HEK293 (cell line): Measurements from ENCODE around the gene CACNA1C.

Experiments
- ATF2 ChIP-seq: fragments of 450-650 bp; formaldehyde crosslinking; IDR thresholded peaks from 2 replicates; pipeline ENCODE4 v1.5.1; 2016; ENCODE audit warnings: missing biosample characterization, missing genetic modification characterization, low read depth
- BCL11B ChIP-seq: fragments of 450-650 bp; formaldehyde crosslinking; IDR thresholded peaks from 2 replicates; pipeline ENCODE4 v1.5.1; 2016; ENCODE audit warnings: low read depth, missing biosample characterization, missing genetic modification characterization
- FEZF1 ChIP-seq: fragments of 450-650 bp; formaldehyde crosslinking; IDR thresholded peaks from 2 replicates; pipeline ENCODE4 v1.5.1; 2016; ENCODE audit warnings: missing biosample characterization, missing genetic modification characterization
- KLF17 ChIP-seq: fragments of 450-650 bp; formaldehyde crosslinking; IDR thresholded peaks from 2 replicates; pipeline ENCODE4 v1.5.1; 2016; ENCODE audit warnings: missing biosample characterization, missing genetic modification characterization
- KLF7 ChIP-seq: fragments of 450-650 bp; formaldehyde crosslinking; IDR thresholded peaks from 2 replicates; pipeline ENCODE4 v1.5.1; 2016; ENCODE audit warnings: missing biosample characterization, missing genetic modification characterization, borderline replicate concordance
- MYNN ChIP-seq: fragments of 450-650 bp; formaldehyde crosslinking; IDR thresholded peaks from 2 replicates; pipeline ENCODE4 v1.5.1; 2016; ENCODE audit warnings: missing biosample characterization, missing genetic modification characterization, borderline replicate concordance
- OSR2 ChIP-seq: fragments of 450-650 bp; formaldehyde crosslinking; IDR thresholded peaks from 2 replicates; pipeline ENCODE4 v1.5.1; 2016; ENCODE audit warnings: missing biosample characterization, missing genetic modification characterization
- PATZ1 ChIP-seq: fragments of 450-650 bp; formaldehyde crosslinking; IDR thresholded peaks from 2 replicates; pipeline ENCODE4 v1.5.1; 2016; ENCODE audit warnings: missing biosample characterization, missing genetic modification characterization
- PRDM1 ChIP-seq: fragments of 450-650 bp; formaldehyde crosslinking; IDR thresholded peaks from 2 replicates; pipeline ENCODE4; 2016; ENCODE audit warnings: missing biosample characterization, missing genetic modification characterization
- SCRT1 ChIP-seq: fragments of 450-650 bp; formaldehyde crosslinking; IDR thresholded peaks from 2 replicates; pipeline ENCODE4 v1.5.1; 2016; ENCODE audit warnings: missing biosample characterization, missing genetic modification characterization, borderline replicate concordance
- SP2 ChIP-seq: fragments of 450-650 bp; formaldehyde crosslinking; IDR thresholded peaks from 2 replicates; pipeline ENCODE4 v1.5.1; 2016; ENCODE audit warnings: missing biosample characterization, missing genetic modification characterization
- YY2 ChIP-seq: fragments of 450-650 bp; formaldehyde crosslinking; IDR thresholded peaks from 2 replicates; pipeline ENCODE4 v1.5.1; 2016; ENCODE audit warnings: missing biosample characterization, missing genetic modification characterization
- ZBTB11 ChIP-seq: fragments of 450-650 bp; formaldehyde crosslinking; conservative IDR thresholded peaks from 2 replicates; pipeline ENCODE4 v1.5.1; 2016; ENCODE audit warnings: low read depth, missing biosample characterization, missing genetic modification characterization
- ZFP3 ChIP-seq: fragments of 450-650 bp; formaldehyde crosslinking; IDR thresholded peaks from 2 replicates; pipeline ENCODE4 v1.5.1; 2016; ENCODE audit warnings: low read depth, missing biosample characterization, missing genetic modification characterization
- ZNF132 ChIP-seq: fragments of 450-650 bp; formaldehyde crosslinking; IDR thresholded peaks from 2 replicates; pipeline ENCODE4 v1.5.1; 2017; ENCODE audit warnings: missing biosample characterization, missing genetic modification characterization, borderline replicate concordance
- ZNF16 ChIP-seq: fragments of 450-650 bp; formaldehyde crosslinking; IDR thresholded peaks from 2 replicates; pipeline ENCODE4 v1.5.1; 2016; ENCODE audit warnings: low read depth, missing biosample characterization, missing genetic modification characterization
- ZNF335 ChIP-seq: fragments of 450-650 bp; formaldehyde crosslinking; conservative IDR thresholded peaks from 2 replicates; pipeline ENCODE4 v1.5.1; 2016; ENCODE audit warnings: missing biosample characterization, missing genetic modification characterization
- ZNF426 ChIP-seq: fragments of 450-650 bp; formaldehyde crosslinking; IDR thresholded peaks from 2 replicates; pipeline ENCODE4 v1.5.1; 2017; ENCODE audit warnings: missing biosample characterization, missing genetic modification characterization, mild to moderate bottlenecking, inconsistent platforms, moderate library complexity
- ZNF48 ChIP-seq: fragments of 450-650 bp; formaldehyde crosslinking; IDR thresholded peaks from 2 replicates; pipeline ENCODE4 v1.5.1; 2016; ENCODE audit warnings: missing biosample characterization, missing genetic modification characterization
- ZNF514 ChIP-seq: fragments of 450-650 bp; formaldehyde crosslinking; IDR thresholded peaks from 2 replicates; pipeline ENCODE4 v1.5.1; 2016; ENCODE audit warnings: missing biosample characterization, missing genetic modification characterization
- ZNF580 ChIP-seq: fragments of 450-650 bp; formaldehyde crosslinking; IDR thresholded peaks from 2 replicates; pipeline ENCODE4 v1.5.1; 2016; ENCODE audit warnings: missing biosample characterization, missing genetic modification characterization
- ZNF621 ChIP-seq: fragments of 450-650 bp; formaldehyde crosslinking; IDR thresholded peaks from 2 replicates; pipeline ENCODE4 v1.5.1; 2017; ENCODE audit warnings: missing biosample characterization, missing genetic modification characterization
- ZNF629 ChIP-seq: fragments of 450-650 bp; formaldehyde crosslinking; IDR thresholded peaks from 2 replicates; pipeline ENCODE4 v1.5.1; 2017; ENCODE audit warnings: missing biosample characterization, missing genetic modification characterization
- ZNF701 ChIP-seq: fragments of 450-650 bp; formaldehyde crosslinking; IDR thresholded peaks from 2 replicates; pipeline ENCODE4 v1.5.1; 2016; ENCODE audit warnings: missing biosample characterization, missing genetic modification characterization
- ZNF707 ChIP-seq: fragments of 450-650 bp; formaldehyde crosslinking; IDR thresholded peaks from 2 replicates; pipeline ENCODE4 v1.5.1; 2016; ENCODE audit warnings: missing biosample characterization, missing genetic modification characterization
- ZSCAN16 ChIP-seq: fragments of 450-650 bp; formaldehyde crosslinking; IDR thresholded peaks from 2 replicates; pipeline ENCODE4 v1.5.1; 2016; ENCODE audit warnings: missing biosample characterization, missing genetic modification characterization
- ZSCAN30 ChIP-seq: fragments of 450-650 bp; IDR thresholded peaks from 2 replicates; pipeline ENCODE4 v1.5.1; 2018; ENCODE audit warnings: missing biosample characterization, mild to moderate bottlenecking, missing genetic modification characterization, moderate library complexity
- ZXDB ChIP-seq: fragments of 450-650 bp; formaldehyde crosslinking; IDR thresholded peaks from 2 replicates; pipeline ENCODE4 v1.5.1; 2016; ENCODE audit warnings: missing biosample characterization, missing genetic modification characterization
- TF ChIP-seq, protein P1 (sequence below): fragments of 450-650 bp; IDR thresholded peaks from 2 replicates; pipeline ENCODE4 v1.5.1; 2018; ENCODE audit warnings: missing biosample characterization, mild to moderate bottlenecking, missing genetic modification characterization
- TF ChIP-seq, protein P2 (sequence below): fragments of 450-650 bp; formaldehyde crosslinking; IDR thresholded peaks from 2 replicates; pipeline ENCODE4 v1.5.1; 2017; ENCODE audit warnings: missing biosample characterization, missing genetic modification characterization

Gene CACNA1C

GRCh38 chr12:2009623-2010022 is 43.2 kb upstream of the CACNA1C start (continued):
- no peak for TF ChIP-seq ZNF335 (tag by site-specific recombination)
- TF ChIP-seq ZNF580 (tag by site-specific recombination): no peak
- TF ChIP-seq, protein P1, sequence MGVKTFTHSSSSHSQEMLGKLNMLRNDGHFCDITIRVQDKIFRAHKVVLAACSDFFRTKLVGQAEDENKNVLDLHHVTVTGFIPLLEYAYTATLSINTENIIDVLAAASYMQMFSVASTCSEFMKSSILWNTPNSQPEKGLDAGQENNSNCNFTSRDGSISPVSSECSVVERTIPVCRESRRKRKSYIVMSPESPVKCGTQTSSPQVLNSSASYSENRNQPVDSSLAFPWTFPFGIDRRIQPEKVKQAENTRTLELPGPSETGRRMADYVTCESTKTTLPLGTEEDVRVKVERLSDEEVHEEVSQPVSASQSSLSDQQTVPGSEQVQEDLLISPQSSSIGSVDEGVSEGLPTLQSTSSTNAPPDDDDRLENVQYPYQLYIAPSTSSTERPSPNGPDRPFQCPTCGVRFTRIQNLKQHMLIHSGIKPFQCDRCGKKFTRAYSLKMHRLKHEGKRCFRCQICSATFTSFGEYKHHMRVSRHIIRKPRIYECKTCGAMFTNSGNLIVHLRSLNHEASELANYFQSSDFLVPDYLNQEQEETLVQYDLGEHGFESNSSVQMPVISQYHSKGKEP (tag by site-specific recombination): no peak
- no peak for TF ChIP-seq ZNF701 (tag by site-specific recombination)
- no peak for TF ChIP-seq ZFP3 (tag by site-specific recombination)
- no peak for TF ChIP-seq KLF17 (tag by site-specific recombination)
- no peak for TF ChIP-seq PATZ1 (tag by site-specific recombination)
- peak; percentile 51 for TF ChIP-seq PRDM1 (tag by site-specific recombination)
- no peak for TF ChIP-seq ZSCAN16 (tag by site-specific recombination)
- no peak for TF ChIP-seq ZXDB
- TF ChIP-seq ZBTB11 (tag by site-specific recombination): no peak
- no peak for TF ChIP-seq ZNF426 (tag by site-specific recombination)
- TF ChIP-seq ZNF621 (tag by site-specific recombination): no peak
- no peak; the same call in 1 of the 2 replicates for TF ChIP-seq OSR2 (tag by site-specific recombination)
- peak; percentile 37; the same call in 1 of the 2 replicates for TF ChIP-seq ZSCAN30 (tag by site-specific recombination)
- no peak for TF ChIP-seq BCL11B
- no peak for TF ChIP-seq KLF7
- no peak for TF ChIP-seq ZNF48 (tag by site-specific recombination)
- no peak for TF ChIP-seq ZNF132
- TF ChIP-seq FEZF1 (tag by site-specific recombination): peak; percentile 45; the same call in 1 of the 2 replicates
- TF ChIP-seq ZNF707 (tag by site-specific recombination): no peak
- no peak for TF ChIP-seq MYNN (tag by site-specific recombination)
- no peak for TF ChIP-seq ZNF16 (tag by site-specific recombination)
- TF ChIP-seq ATF2 (tag by site-specific recombination): peak; percentile 64; the same call in 1 of the 2 replicates
- no peak for TF ChIP-seq SCRT1 (tag by site-specific recombination)
- TF ChIP-seq SP2 (tag by site-specific recombination): no peak
- no peak for TF ChIP-seq ZNF514 (tag by site-specific recombination)
- TF ChIP-seq, protein P2, sequence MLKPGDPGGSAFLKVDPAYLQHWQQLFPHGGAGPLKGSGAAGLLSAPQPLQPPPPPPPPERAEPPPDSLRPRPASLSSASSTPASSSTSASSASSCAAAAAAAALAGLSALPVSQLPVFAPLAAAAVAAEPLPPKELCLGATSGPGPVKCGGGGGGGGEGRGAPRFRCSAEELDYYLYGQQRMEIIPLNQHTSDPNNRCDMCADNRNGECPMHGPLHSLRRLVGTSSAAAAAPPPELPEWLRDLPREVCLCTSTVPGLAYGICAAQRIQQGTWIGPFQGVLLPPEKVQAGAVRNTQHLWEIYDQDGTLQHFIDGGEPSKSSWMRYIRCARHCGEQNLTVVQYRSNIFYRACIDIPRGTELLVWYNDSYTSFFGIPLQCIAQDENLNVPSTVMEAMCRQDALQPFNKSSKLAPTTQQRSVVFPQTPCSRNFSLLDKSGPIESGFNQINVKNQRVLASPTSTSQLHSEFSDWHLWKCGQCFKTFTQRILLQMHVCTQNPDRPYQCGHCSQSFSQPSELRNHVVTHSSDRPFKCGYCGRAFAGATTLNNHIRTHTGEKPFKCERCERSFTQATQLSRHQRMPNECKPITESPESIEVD (tag by site-specific recombination): peak; percentile 87
- peak; percentile 73 for TF ChIP-seq ZNF629
- TF ChIP-seq YY2 (tag by site-specific recombination): no peak
